ENCODE measurements around the gene PLXNA4.

The PLXNA4 gene

DNA sequence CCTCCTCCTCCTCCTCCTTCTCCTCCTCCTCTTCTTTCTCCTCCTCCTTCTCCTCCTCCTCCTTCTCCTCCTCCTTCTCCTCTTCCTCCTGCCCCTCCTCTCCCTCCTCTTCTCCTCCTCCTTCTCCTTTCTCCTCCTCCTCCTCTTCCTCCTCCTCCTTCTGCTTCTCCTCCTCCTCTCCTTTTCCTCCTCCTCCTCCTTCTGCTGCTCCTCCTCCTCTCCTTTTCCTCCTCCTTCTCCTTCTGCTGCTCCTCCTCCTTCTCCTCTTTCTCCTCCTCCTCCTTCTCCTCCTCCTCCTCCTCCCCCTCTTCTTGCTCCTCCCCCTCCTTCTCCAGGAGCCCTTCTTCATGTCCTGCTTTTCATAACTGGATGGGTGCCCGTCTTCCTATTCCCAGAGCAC, 12.2 kb downstream of the PLXNA4 start:
- DNase-seq: no peak

DNA sequence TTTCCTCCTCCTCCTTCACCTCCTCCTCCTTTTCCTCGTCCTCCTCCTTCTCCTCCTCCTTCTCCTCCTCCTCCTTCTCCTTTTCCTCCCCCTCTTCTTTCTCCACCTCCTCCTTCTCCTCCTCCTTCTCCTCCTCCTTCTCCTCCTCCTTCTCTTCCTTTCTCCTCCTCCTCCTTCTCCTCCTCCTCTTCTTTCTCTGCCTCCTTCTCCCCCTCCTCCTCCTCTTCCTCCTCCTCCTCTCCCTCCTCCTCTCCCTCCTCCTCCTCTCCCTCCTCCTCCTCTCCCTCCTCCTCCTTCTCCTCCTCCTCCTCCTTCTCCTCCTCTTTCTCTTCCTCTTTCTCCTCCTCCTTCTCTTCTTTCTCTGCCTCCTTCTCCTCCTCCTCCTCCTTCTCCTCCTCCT, 13.6 kb downstream of the PLXNA4 start:
- DNase-seq: no peak

DNA sequence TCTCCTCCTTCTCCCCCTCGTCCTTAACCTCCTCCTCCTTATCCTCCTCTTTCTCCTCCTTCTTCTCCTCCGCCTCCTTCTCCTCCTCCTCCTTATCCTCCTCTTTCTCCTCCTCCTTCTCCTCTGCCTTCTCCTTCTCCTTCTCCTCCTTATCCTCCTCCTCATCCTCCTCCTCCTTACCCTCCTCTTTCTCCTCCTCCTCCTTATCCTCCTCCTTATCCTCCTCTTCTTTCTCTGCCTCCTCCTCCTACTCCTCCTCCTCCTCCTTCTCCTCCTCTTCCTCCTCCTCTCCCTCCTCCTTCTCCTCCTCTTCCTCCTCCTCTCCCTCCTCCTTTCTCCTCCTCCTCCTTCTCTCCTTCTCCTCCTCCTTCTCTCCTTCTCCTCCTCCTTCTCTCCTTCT, 14.5 kb downstream of the PLXNA4 start:
- no peak for DNase-seq

DNA sequence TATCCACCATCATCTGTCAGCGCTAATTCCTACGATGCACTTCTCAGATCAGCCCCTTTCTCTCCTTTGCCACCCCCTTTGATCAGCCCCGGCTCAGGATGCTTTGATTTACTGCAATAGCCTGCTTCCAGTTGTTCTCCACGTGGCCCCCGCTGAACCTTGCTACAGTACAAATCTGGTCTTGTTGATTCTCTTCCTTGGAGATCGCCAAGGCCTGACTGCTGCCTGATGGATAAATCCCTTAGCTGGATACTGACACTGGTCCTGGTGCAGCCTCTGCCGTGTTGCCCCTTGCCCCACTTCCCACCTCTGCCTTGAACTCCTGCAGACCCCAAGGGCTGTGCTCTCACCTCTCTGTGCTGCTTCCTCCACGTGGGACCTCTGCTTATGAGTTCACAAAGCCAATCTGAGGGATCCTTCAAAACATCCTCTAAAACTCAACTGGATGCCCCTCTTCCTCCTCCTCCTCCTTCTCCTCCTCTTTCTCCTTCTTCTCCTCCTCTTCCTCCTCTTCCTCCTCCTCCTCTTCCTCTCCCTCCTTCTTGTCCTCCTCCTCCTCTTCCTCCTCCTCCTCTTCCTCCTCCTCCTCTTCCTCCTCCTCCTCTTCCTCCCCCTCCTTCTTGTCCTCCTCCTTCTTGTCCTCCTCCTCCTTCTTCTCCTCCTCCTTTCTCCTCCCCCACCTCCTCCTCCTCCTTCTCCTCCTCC, 15.3 kb downstream of the PLXNA4 start:
- DNase-seq: no peak

DNA sequence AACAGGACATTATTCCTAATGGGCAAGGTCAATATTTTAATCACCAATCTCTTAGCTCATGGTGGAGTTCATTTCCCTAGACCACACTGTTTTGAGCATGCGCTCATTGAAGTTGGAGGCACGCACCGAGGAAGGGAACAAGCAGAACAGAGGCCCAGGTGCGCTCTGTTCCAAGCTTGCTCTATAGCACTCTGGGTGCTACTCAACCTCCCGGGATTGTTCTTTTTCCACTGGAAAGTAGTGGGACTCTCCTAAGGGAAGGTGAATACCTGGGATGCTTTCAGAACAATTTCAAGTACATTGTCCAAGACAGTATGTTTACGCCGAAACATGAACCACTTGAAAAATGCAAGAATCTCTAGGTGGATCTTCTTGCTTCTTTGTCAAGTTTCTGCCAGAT, 16.2 kb downstream of the PLXNA4 start:
- no peak for DNase-seq

DNA sequence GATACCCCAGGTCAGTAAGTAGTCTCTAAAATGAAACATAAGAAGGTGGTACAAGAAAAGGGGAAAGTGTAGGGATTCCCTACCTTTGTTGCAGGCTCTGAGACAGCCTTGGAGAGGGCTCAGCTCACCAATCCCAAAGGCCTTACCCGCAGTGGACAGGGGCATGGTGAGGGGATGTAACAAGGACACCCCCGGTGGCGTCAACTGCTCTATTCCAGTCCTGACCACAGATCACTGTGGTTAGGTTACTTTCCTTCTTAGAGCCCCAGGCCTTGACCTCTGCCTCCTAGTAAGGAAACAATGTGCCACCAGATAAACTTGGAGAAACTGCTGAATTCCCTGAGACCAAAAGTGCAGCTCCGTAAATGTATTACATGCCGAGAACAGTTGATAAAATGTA, 17.5 kb downstream of the PLXNA4 start:
- no peak for DNase-seq

GRCh38 chr7:132557489-132558044, 18.7 kb downstream of the PLXNA4 start:
- DNase-seq: no peak

- no peak for DNase-seq
Observed at GRCh38 chr7:132554446-132554845, 21.8 kb downstream of the PLXNA4 start.

DNA sequence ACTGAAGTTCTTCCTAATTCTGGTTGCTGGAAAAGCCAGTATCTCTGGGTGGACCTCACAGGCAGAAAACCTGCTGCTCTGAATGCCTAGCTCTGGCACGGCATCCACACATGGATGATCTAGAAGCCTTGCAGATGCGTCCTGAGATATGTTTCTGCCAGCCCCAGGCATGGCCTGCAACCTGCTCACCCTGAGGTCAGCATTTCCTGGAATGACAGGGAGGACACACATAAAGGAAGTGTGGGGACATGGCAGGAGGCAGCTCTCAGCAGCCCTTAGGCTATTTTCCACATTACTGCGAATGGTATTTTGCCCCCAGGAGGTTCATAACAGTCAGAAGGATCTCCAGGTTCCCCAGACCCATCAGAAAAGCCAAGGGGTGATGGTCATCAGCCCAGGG, 23.2 kb downstream of the PLXNA4 start:
- DNase-seq: no peak

DNA sequence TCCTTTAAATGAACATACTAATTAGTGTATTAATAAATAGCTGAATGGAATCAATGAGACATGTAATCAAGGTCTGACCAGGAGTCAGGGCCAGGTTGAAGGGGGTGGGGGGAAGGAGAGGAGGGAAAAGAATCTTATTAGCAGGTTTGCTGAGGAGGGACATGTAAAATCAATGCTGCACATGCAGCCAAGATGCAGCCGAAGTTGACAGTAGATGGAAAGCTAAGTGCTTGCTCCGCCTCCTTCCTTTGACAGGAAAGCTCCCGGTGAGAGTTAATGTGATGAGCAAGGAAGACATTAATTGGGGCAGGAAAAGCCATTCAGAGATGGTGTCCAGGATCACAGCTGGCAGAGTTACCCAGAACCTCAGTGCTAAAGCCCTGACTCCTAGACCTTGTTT, 24.4 kb downstream of the PLXNA4 start:
- DNase-seq: no peak

DNA sequence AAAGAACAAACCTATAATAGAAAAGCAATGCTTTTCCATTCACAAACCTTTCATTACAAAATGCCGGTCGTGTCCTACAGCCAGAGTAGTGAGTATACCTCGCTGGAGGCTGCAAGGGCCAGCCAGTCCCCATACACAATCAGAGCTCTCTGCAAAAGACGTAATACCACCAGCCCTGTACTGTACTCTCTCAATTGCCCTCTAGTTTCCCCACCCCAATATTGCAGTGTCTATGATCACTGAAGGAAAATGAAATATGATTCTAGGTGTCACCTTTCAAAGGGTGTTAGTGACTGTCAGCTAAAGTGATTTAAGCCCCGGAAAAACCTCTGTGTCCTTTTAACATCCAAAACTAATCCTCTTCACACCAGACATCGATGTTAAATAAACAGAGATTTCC, 24.8 kb downstream of the PLXNA4 start:
- no peak for DNase-seq

- no peak for DNase-seq
Observed at GRCh38 chr7:132548489-132549078, 27.7 kb downstream of the PLXNA4 start.

DNA sequence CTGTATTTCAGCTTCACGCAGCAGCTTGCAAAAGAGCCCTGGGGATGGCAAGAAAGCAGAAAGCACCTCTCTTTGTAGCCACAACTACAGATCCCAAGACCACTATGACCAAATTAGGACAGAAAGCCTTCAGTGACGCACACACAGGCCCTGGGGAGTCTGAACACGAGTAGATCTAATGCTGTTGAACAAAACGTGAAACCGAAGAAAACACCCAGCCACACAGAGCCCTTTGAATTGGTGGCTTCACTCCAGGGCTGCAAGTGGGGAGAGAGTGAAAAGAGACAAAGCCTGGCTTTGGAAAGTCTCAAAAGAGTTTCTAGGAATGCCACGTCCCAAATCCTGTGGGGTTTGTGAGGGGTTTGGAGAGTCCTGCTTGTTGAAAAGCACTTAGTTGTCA, 28.4 kb downstream of the PLXNA4 start:
- DNase-seq: no peak

- DNase-seq: no peak
Observed at GRCh38 chr7:132546366-132547127, 29.7 kb downstream of the PLXNA4 start.

DNA sequence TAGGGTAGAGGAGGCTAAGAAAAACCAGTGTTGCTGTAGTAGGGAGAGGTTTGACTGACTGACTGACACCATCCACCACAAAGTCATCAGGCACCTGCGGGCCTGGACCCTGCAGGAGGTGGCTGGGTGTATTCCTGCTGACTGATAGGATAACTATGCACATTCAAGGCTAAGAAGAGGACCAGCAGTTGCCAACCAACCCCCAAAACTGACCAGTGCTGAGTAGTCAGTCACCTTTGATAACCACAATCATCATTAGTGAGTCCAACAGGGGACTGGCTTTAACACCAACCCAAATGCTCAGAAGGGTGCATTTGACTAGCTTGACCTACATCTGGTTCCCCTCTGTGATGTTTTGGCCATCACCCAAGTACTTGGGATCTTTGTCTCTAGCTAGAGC, 30.5 kb downstream of the PLXNA4 start:
- DNase-seq: no peak

DNA sequence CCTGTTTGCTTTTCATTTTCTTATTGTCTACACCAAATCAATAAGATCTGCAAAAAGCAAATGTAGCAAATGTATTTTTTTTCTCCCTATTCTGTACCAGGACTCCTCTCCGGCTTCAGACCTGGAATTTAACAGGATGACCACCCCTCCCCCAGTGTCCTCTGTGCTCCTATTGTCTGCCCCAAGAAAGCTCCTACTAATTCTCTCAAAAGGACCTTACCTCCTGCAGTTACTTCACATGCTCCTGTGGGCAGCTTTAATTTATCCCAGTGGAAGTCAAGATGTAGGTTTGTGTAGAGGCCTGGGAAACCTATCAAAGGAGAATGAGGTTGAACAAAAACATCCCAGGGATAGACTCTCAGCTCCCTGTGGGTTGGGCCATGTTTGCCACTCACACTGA, 31.3 kb downstream of the PLXNA4 start:
- DNase-seq: no peak

DNA sequence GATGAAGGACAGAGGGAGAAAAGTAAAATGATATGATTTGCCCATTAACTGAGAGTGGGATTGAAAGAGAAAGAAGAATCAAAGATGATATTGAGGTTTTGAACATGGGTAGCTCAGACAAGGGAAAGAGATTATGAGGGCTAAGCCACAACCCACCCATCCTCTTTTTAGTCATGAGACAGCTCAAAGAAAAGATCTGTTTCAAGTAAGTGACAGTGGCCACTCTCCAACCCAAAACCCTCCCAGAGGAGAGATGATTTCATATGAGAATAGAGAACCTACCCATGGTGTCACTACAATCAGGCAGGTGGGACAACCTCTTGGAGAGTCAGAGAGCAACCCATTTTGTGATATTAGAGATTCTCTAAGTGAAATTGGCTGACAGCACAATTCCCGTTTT, 32.2 kb downstream of the PLXNA4 start:
- DNase-seq: no peak

DNA sequence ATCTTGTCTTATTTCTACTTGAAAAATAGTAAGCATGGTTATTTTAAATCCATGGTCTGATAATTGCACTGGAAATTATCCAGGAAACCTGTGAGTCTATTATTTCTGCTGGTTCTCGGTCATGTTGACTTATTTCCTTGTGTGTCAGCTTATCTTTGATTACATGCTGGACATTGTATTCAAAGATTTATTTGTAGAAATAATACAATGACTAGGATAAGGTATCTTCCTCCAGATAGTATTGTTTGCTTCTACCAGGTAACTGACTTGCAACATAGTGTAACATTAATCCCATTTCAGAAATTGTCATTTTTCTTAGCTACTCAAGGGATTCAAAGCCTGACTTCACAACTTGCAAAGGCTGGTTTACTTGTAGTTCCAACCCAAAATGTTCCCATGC, 33.4 kb downstream of the PLXNA4 start:
- DNase-seq: no peak

DNA sequence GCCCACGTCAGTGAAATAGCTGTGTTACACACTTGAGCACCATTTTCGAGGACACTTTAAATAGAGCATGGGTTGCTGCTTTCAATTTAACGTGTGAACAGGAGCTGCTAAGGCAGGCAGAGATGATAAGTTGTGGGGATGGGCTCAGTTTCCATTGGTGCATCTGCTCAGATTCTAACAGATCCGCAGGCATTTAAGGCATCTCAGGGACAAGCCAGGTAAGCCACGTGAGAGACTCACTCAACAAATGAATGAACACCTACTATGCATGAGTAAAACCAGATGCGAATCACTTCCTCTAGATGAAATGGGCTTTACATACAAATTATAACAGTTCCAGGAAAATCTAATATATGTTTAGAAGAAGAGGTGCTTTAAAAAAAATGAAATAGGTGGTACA, 34.6 kb downstream of the PLXNA4 start:
- DNase-seq: no peak

DNA sequence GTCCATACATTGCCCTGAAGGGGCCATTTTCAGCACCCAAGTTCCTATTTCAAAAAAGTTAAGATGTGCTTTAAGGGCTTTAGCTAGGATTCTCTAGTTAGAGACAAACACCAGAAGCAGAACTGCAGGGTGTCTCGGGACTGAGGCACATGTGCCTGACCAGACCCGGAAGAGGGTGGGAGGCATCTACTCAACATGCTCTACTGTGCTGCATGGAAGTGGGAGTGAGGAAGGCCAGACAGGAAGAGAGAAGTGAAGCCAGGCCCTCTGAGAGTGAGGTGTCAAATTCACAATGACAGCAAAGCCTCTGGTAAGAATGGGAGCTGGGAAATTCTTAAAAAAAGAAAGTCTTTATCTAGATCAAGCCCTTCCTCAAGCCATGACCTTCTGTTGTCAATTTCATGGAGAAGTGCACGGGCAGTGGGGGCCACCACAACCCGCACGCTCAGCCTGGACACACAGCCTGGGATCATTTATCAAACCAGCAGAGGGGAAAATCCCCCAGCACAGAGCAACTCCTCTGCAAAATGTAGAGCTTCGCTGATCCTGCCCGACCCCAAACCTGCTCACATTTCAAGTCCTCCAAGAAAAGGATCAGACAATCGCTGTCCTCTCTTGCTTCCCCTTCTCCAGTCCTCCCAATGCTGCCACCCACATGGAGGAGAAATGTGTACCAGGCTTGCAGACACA, 38.7 kb downstream of the PLXNA4 start:
- no peak for DNase-seq

- DNase-seq: no peak
Observed at GRCh38 chr7:132536654-132537395, 39.4 kb downstream of the PLXNA4 start.

DNA sequence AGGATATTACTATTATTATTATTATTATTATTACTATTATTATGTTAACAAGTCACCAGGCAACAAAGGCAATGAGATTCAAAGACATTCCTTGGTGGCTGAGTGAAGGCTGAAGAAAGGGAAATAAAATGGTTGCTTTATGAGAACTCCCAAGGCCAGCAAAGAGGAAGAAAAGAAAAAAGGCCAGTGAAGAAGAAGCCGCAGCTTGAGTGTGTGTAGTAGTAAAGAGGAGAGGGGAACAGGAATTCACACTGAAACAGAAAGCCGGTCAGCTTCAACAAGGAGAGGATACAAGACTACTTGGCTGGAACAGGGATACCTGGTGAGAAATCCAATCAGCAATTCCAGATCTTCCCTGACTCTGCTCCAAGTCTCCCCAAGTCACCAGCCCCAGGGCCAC, 42.4 kb downstream of the PLXNA4 start:
- no peak for DNase-seq

- DNase-seq: no peak
Observed at GRCh38 chr7:132532281-132532680, 44.0 kb downstream of the PLXNA4 start.
